Kasumi-1 (cell line): ENCODE data around the gene SEBOX.

Experiments used
- DNase-seq, 2 experiments: peaks; one replicate each; lab custom pipeline; 2025; lab: John Stamatoyannopoulos, UW

The SEBOX gene

GRCh38 chr17:28317966-28318758 lies 46.8 kb downstream of the SEBOX start:
- peak in 1 of 2 experiments; percentile 37 for DNase-seq

GRCh38 chr17:28317099-28317965 lies 47.7 kb downstream of the SEBOX start:
- no peak for DNase-seq

- DNase-seq, result no peak
Observed at GRCh38 chr17:28315846-28316705, 48.9 kb downstream of the SEBOX start.

GRCh38 chr17:28313841-28314240 lies 51.2 kb downstream of the SEBOX start:
- DNase-seq, result no peak
